Adrenal gland (tissue), 12 donors: Measurements from ENCODE around the gene UBR3. TPM values are rescaled to one million over a fixed set of nuclear protein-coding genes. Genes with fewer than 3 reads are reported as not detected.
"Not testable (repeated sequence)": the region's sequence is repeated elsewhere in the genome, so short reads cannot be mapped to it uniquely, and the experiment has no call there.

Source experiments
- DNase-seq, 7 donors: peaks; one replicate each; pipeline ENCODE4 v3.0.0-alpha.2; 2019 to 2020
- H3K27ac ChIP-seq, 5 donors: fragments of 200-600 bp; sonication (generic) in 4 of 5; 1 replicate in 3 of 5; 2 replicates in 2 of 5; pipeline versions ENCODE4 v1.5.1 to v1.8.0; 2016 to 2020; ENCODE audit warnings: mild to moderate bottlenecking in 1 of 5
- H3K27me3 ChIP-seq: fragments of 200-600 bp; 2 replicates; pipeline ENCODE4 v1.8.0; 2021
- H3K36me3 ChIP-seq, 2 donors: fragments of 200-600 bp; replicated peaks in 1 of 2; 1 replicate in 1 of 2; 2 replicates in 1 of 2; pipeline versions ENCODE4 v1.5.1 to v1.8.0; 2018 to 2022
- H3K4me1 ChIP-seq, 2 donors: fragments of 200-600 bp; replicated peaks in 1 of 2; 1 replicate in 1 of 2; 2 replicates in 1 of 2; pipeline versions ENCODE4 v1.5.1 to v1.8.0; 2018 to 2021
- H3K4me3 ChIP-seq, 4 donors: fragments of 200-600 bp; sonication (generic) in 3 of 4; one replicate each; pipeline ENCODE4 v1.5.1; 2016 to 2018
- H3K9me3 ChIP-seq, 3 donors: fragments of 200-600 bp; sonication (generic) in 1 of 3; replicated peaks in 1 of 3; 1 replicate in 2 of 3; 2 replicates in 1 of 3; pipeline versions ENCODE4 v1.5.1 to v1.8.0; 2016 to 2021
- CTCF ChIP-seq, 6 experiments: fragments of 450-650 bp in 4 of 6; fragments of 200-600 bp in 2 of 6; sonication (generic) in 1 of 6; IDR thresholded peaks; 1 replicate in 5 of 6; 2 replicates in 1 of 6; pipeline versions ENCODE4 v1.5.1 to v1.8.0; 2016 to 2021; ENCODE audit warnings: antibody characterized with exemption in 6 of 6, mild to moderate bottlenecking in 2 of 6, moderate library complexity in 1 of 6
- POLR2A ChIP-seq, 2 donors: fragments of 450-650 bp; IDR thresholded peaks; one replicate each; pipeline ENCODE4 v1.6.1; 2017; ENCODE audit warnings: antibody characterized with exemption in 2 of 2, mild to moderate bottlenecking in 2 of 2, moderate library complexity in 1 of 2
- WGBS, 4 donors: extraction: QIAGEN DNeasy Blood & Tissue Kit in 2 of 4; methylation state at CpG; one replicate each; pipeline versions ENCODE4 v1.1.5 to v1.1.7; 2013 to 2017; 5-methylcytosine and 5-hydroxymethylcytosine counted together
- intact Hi-C, 2 donors: fragments of 100-400 bp; cut with DNase I; formaldehyde crosslinking; loops; one replicate each; pipeline versions ENCODE4 v1.14.1 to v1.15.0; 2022 to 2023
- polyA plus RNA-seq, 3 donors: library from polyadenylated mRNA; stranded (reverse); fragments of 200-250 nt in 2 of 3; fragments of 350-450 nt in 1 of 3; fragmentation: Illumina TruSeq in 1 of 3; extraction: RNeasy Lipid Tissue Mini Kit (QIAGEN cat#74804) in 1 of 3; gene quantifications; one replicate each; pipeline ENCODE4 v1.2.3, GENCODE V29; 2013 to 2014
- total RNA-seq, 9 donors: library from RNA; depleted of rRNA in 4 of 9; stranded (reverse); fragments of >200 nt in 4 of 9; fragments of 120-200 nt in 1 of 9; fragmentation: NEBNext Ultra II Directional in 1 of 9; extraction: Animal tissue kit (Norgen Biotek cat#: 25700) in 1 of 9; gene quantifications; one replicate each; pipeline versions ENCODE4 v1.1.0 to v1.2.4, GENCODE V29; 2013 to 2023
- donor health status: healthy with polysubstance abuse.
- donor health status: Bipolar disorder and iron deficiency.
- donor health status: DM: yes; HTN: yes; CAD: no.
- donor health status: DM: no; HTN: no; CAD: no.
- donor health status: DM: no; HTN: no; CAD: no.
- donor health status: DM: yes; HTN: yes; CAD: no.

The UBR3 gene
- total and polyA plus RNA-seq, 12 donors = 25.5 to 85.7 (median 62.8) TPM

GRCh38 chr2:169897834-169898233 is 70.6 kb downstream of the UBR3 start:
- Histone ChIP-seq H3K36me3 (peaks cover 0 to 10% of the 10 kb centered on the region in 2 donors), H3K27ac (no peak overlapping the region), H3K9me3 (no peaks in the 10 kb centered on the region), H3K4me3 (no peak overlapping the region), H3K4me1 (no peaks in the 10 kb centered on the region), H3K27me3 (no peaks in the 10 kb centered on the region)
- intact Hi-C loops = no loop called here
- TF ChIP-seq POLR2A (IDR thresholded peaks at IDR 0.05) (no peak), CTCF (IDR thresholded peaks at IDR 0.05) (no peak)
- no peak for DNase-seq

DNA sequence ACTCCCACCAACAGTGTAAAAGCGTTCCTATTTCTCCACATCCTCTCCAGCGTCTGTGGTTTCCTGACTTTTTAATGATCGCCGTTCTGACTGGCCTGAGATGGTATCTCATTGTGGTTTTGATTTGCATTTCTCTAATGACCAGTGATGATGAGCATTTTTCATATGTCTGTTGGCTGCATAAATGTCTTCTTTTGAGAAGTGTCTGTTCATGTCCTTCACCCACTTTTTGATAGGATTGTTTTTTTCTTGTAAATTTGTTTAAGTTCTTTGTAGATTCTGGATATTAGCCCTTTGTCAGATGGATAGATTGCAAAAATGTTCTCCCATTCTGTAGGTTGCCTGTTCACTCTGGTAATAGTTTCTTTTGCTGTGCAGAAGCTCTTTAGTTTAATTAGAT is 72.8 kb downstream of the UBR3 start:
- H3K36me3 ChIP-seq, H3K9me3 ChIP-seq, DNase-seq, H3K4me3 ChIP-seq, H3K4me1 ChIP-seq, intact Hi-C loops, H3K27me3 ChIP-seq, H3K27ac ChIP-seq: not testable (repeated sequence)
- WGBS, 4 donors = 84 to 89% (median 85%) methylated on average over 4 of the region's 4 CpGs

GRCh38 chr2:169900686-169901085 is 73.4 kb downstream of the UBR3 start:
- Histone ChIP-seq H3K9me3 (no peaks in the 10 kb centered on the region), H3K36me3 (peaks cover 0 to under 1% of the 10 kb centered on the region in 2 donors), H3K4me1 (no peaks in the 10 kb centered on the region), H3K27me3 (no peaks in the 10 kb centered on the region), H3K4me3 (no peak overlapping the region), H3K27ac (no peak overlapping the region)
- intact Hi-C loops = no loop called here
- no peak for TF ChIP-seq CTCF (IDR thresholded peaks at IDR 0.05)
- TF ChIP-seq POLR2A (IDR thresholded peaks at IDR 0.05) = no peak
- WGBS, 4 donors = 91 to 96% (median 92%) methylated on average over 3 of the region's 3 CpGs
- DNase-seq = no peak

DNA sequence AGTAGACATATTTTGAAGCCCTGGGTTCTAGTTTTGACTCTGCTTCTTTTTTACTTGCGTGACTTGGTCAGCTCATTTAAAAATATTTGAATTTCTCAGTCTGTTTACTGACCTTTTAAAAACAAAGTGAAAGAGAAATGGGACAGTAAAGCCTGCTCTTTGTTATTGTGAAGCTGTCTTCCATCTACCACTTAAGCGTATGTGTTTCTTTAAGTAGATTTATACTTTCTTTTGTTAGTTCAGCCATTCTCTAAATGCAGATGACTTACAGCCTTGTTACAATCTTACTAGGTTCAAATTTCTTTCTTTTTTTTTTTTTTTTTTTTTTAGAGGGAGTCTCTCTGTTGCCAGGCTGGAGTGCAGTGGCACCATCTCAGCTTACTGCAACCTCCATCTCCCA is 79.5 kb downstream of the UBR3 start:
- no peaks in the 10 kb centered on the region for H3K36me3 ChIP-seq
- peaks cover 0 to 14% of the 10 kb centered on the region in 2 donors for H3K4me1 ChIP-seq
- intact Hi-C loops = no loop called here
- DNase-seq = no peak
- no peak overlapping the region for H3K27ac ChIP-seq
- H3K27me3 ChIP-seq = no peaks in the 10 kb centered on the region
- no peak overlapping the region for H3K4me3 ChIP-seq
- no peaks in the 10 kb centered on the region for H3K9me3 ChIP-seq
- 93 to 98% (median 97%) methylated on average over 2 of the region's 2 CpGs for WGBS, 4 donors
- TF ChIP-seq CTCF (IDR thresholded peaks at IDR 0.05) (no peak), POLR2A (IDR thresholded peaks at IDR 0.05) (no peak)

GRCh38 chr2:169909376-169909775 is 82.1 kb downstream of the UBR3 start:
- H3K4me1 ChIP-seq = peaks cover 0 to 14% of the 10 kb centered on the region in 2 donors
- TF ChIP-seq CTCF (IDR thresholded peaks at IDR 0.05) (no peak), POLR2A (IDR thresholded peaks at IDR 0.05) (no peak)
- H3K9me3 ChIP-seq = no peaks in the 10 kb centered on the region
- no peak overlapping the region for H3K27ac ChIP-seq
- H3K36me3 ChIP-seq = no peaks in the 10 kb centered on the region
- no peaks in the 10 kb centered on the region for H3K27me3 ChIP-seq
- DNase-seq = no peak
- H3K4me3 ChIP-seq = no peak overlapping the region
- intact Hi-C loops = no loop called here
